ENCODE results near the gene IRF2. TPM values are rescaled to one million over a fixed set of nuclear protein-coding genes. Genes with fewer than 3 reads are reported as not detected.

The IRF2 gene
- polyA plus RNA-seq, 1 donor (not counting 4 experiments of a cell fraction or from before 2014, with no cell fraction given), result 23.8 TPM

DNA sequence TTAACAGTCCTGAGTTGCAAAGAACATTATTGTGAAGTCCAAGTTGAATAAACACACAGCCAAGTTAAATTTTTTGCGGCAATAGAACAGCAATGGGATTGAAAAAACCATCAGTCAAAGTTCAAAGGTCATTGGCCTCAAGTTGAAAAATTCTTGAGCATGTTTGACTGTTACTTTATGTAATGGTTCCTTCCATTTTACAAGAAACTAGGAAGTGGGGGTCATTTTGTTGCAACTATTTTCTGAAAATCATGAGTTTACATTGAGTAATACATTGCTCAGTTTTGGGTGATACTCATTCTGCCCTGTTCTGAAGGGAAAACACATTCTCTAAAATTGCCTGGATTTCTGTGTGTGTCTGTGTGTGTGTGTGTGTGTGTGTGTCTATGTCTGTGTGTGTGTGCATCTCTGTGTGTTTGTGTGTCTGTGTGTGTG lies 5.2 kb upstream of the IRF2 start:
- Histone ChIP-seq H3K27ac (ENCODE audit: control insufficient read depth, insufficient read depth, low read length) (no peak overlapping the region), H3K36me3 (ENCODE audit: control insufficient read depth in 2 of 2, extremely low read depth in 1 of 2, insufficient read depth in 2 of 2, low read length in 2 of 2) (peaks cover 0 to 5% of the 10 kb centered on the region in 2 experiments), H3K9me3 (ENCODE audit: control insufficient read depth, low read depth, low read length) (no peaks in the 10 kb centered on the region), H3K27me3 (ENCODE audit: control insufficient read depth, extremely low read depth, insufficient read depth, low read length) (no peaks in the 10 kb centered on the region), H3K4me1 (ENCODE audit: control insufficient read depth, extremely low read depth, insufficient read depth, low read length) (peaks cover 8% of the 10 kb centered on the region), H3K4me3 (ENCODE audit: control insufficient read depth in 2 of 3, extremely low read depth in 1 of 3, insufficient read depth in 2 of 3, low read depth in 1 of 3, low read length in 3 of 3) (no peak overlapping the region), H2AFZ (ENCODE audit: control insufficient read depth, low read length) (no peak overlapping the region), H3K79me2 (ENCODE audit: control insufficient read depth, insufficient read depth, low read length) (peaks cover 15% of the 10 kb centered on the region), H3K9me1 (ENCODE audit: control insufficient read depth, extremely low read depth, insufficient read depth, low read length) (no peaks in the 10 kb centered on the region), H3K9ac (ENCODE audit: control insufficient read depth, extremely low read depth, insufficient read depth, low read length) (no peak overlapping the region), H4K20me1 (ENCODE audit: control insufficient read depth, extremely low read depth, insufficient read depth, low read length) (no peaks in the 10 kb centered on the region), H3K4me2 (ENCODE audit: control insufficient read depth, extremely low read depth, insufficient read depth, low read depth, low read length) (no peak overlapping the region)
- DNase-seq (ENCODE audit: low read depth, low spot score) (no peak), FAIRE-seq (no peak)
- dilution Hi-C loops (cut with MboI; ENCODE audit: extremely low pct_ligation_motif_present, low sequenced_read_pairs), result no loop called here
- TF ChIP-seq, protein P1, sequence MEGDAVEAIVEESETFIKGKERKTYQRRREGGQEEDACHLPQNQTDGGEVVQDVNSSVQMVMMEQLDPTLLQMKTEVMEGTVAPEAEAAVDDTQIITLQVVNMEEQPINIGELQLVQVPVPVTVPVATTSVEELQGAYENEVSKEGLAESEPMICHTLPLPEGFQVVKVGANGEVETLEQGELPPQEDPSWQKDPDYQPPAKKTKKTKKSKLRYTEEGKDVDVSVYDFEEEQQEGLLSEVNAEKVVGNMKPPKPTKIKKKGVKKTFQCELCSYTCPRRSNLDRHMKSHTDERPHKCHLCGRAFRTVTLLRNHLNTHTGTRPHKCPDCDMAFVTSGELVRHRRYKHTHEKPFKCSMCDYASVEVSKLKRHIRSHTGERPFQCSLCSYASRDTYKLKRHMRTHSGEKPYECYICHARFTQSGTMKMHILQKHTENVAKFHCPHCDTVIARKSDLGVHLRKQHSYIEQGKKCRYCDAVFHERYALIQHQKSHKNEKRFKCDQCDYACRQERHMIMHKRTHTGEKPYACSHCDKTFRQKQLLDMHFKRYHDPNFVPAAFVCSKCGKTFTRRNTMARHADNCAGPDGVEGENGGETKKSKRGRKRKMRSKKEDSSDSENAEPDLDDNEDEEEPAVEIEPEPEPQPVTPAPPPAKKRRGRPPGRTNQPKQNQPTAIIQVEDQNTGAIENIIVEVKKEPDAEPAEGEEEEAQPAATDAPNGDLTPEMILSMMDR (optimal IDR thresholded peaks at IDR 0.05 in 1 of 3, IDR thresholded peaks at IDR 0.05 in 1 of 3, conservative IDR thresholded peaks at IDR 0.05 in 1 of 3; ENCODE audit: extremely low read depth in 1 of 3, insufficient read depth in 2 of 3, low read length in 3 of 3), result no peak
- no peak for TF ChIP-seq EZH2 (IDR thresholded peaks at IDR 0.05; ENCODE audit: low read length)

DNA sequence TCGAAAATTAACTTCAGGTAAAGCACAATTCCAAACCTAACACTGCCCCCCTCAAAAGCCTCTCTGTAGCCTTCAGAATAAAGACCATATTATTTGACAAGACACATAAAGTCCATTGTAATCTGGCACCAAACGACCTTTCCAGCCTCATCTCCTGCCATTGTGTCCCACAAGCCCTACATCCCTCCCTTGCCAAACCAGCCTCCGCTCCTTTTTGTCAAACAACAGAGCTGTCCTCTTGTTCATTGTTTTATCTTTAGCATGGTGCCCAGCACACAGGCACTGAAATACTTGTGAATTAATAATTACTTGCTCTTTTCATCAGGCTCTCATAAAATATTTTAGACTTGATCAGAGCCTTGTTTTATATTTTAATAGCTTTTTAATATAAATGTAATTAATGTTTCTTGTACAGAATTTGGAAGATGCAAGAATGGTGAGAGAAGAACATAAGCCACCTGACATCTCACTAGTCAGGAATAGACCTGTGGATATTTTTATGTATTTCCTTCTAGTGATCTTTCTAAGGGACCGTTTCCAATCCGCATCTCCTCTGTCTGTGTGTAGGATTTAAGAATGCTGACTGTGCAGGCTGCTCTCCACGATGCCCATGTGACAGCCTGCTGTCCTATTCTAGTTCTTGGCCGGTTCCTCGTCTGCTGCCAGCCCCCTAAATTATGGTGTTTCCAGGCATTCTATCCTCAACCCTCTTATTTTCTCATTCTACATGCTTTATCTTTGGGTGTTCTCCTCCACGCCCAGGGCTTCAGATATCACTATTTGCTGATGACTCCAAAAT lies 3.0 kb upstream of the IRF2 start:
- DNase-seq (ENCODE audit: low read depth, low spot score) (no peak), FAIRE-seq (no peak)
- Histone ChIP-seq H3K36me3 (ENCODE audit: control insufficient read depth in 2 of 2, extremely low read depth in 1 of 2, insufficient read depth in 2 of 2, low read length in 2 of 2) (peaks cover 0 to 5% of the 10 kb centered on the region in 2 experiments), H3K9ac (ENCODE audit: control insufficient read depth, extremely low read depth, insufficient read depth, low read length) (no peak overlapping the region), H3K9me1 (ENCODE audit: control insufficient read depth, extremely low read depth, insufficient read depth, low read length) (no peaks in the 10 kb centered on the region), H4K20me1 (ENCODE audit: control insufficient read depth, extremely low read depth, insufficient read depth, low read length) (no peaks in the 10 kb centered on the region), H3K9me3 (ENCODE audit: control insufficient read depth, low read depth, low read length) (no peaks in the 10 kb centered on the region), H3K4me1 (ENCODE audit: control insufficient read depth, extremely low read depth, insufficient read depth, low read length) (peaks cover 8% of the 10 kb centered on the region), H2AFZ (ENCODE audit: control insufficient read depth, low read length) (no peak overlapping the region), H3K4me2 (ENCODE audit: control insufficient read depth, extremely low read depth, insufficient read depth, low read depth, low read length) (no peak overlapping the region), H3K27me3 (ENCODE audit: control insufficient read depth, extremely low read depth, insufficient read depth, low read length) (no peaks in the 10 kb centered on the region), H3K79me2 (ENCODE audit: control insufficient read depth, insufficient read depth, low read length) (peaks cover 27% of the 10 kb centered on the region), H3K27ac (ENCODE audit: control insufficient read depth, insufficient read depth, low read length) (no peak overlapping the region), H3K4me3 (ENCODE audit: control insufficient read depth in 2 of 3, extremely low read depth in 1 of 3, insufficient read depth in 2 of 3, low read depth in 1 of 3, low read length in 3 of 3) (no peak overlapping the region)
- TF ChIP-seq, protein P1 (optimal IDR thresholded peaks at IDR 0.05 in 1 of 3, IDR thresholded peaks at IDR 0.05 in 1 of 3, conservative IDR thresholded peaks at IDR 0.05 in 1 of 3; ENCODE audit: extremely low read depth in 1 of 3, insufficient read depth in 2 of 3, low read length in 3 of 3), result no peak
- no peak for TF ChIP-seq EZH2 (IDR thresholded peaks at IDR 0.05; ENCODE audit: low read length)
- dilution Hi-C loops (cut with MboI; ENCODE audit: extremely low pct_ligation_motif_present, low sequenced_read_pairs), result no loop called here
